ENCODE data around the gene CNIH1. TPM values are rescaled to one million over a fixed set of nuclear protein-coding genes. Genes with fewer than 3 reads are reported as not detected.

The CNIH1 gene
- total and polyA plus RNA-seq, 2 of the 13 experiments (the other 11 are each of a cell fraction or from before 2014, with no cell fraction given), result 166 to 421 TPM

DNA sequence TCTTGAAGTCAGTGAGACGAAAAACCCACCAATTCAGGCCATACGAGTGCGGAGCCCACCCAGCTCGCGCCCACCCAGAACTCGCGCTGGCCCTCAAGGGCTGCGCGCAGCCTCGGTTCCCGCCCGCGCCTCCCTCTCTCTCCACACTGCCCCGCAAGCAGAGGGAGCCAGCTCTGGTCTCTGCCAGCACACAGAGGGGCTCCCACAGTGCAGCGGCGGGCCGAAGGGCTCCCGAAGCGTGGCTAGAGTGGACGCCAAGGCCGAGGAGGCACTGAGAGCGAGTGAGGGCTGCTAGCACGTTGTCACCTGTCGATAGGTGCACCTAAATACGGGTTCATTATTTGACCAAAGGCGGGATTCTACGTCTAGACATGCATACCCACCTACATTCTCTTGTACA, 46.6 kb downstream of the CNIH1 start:
- Histone ChIP-seq H3K27ac (ENCODE audit: extremely low read length, insufficient read depth, low read length) (no peak overlapping the region), H3K79me2 (ENCODE audit: insufficient read depth, low read length) (peaks cover 23% of the 10 kb centered on the region), H4K20me1 (ENCODE audit: insufficient read depth, low read length) (no peaks in the 10 kb centered on the region), H3K27me3 (ENCODE audit: control insufficient read depth in 1 of 2, insufficient read depth in 2 of 2, low read length in 2 of 2) (no peaks in the 10 kb centered on the region; a peak in 1 of 5 replicates), H2AFZ (ENCODE audit: low read length) (no peak overlapping the region), H3K4me1 (ENCODE audit: insufficient read depth, low read length) (peaks cover 26% of the 10 kb centered on the region), H3K36me3 (replicated peaks in 1 of 2; ENCODE audit: control insufficient read depth in 1 of 2, insufficient read depth in 2 of 2, low read length in 2 of 2) (no peaks in the 10 kb centered on the region), H3K4me2 (ENCODE audit: low read depth, low read length) (no peak overlapping the region), H3K4me3 (replicated peaks in 1 of 3; ENCODE audit: insufficient read depth in 1 of 3, low read depth in 2 of 3, low read length in 3 of 3) (no peak overlapping the region), H3K9me3 (ENCODE audit: low read length) (no peaks in the 10 kb centered on the region), H3K9ac (ENCODE audit: insufficient read depth, low read depth, low read length) (no peak overlapping the region)
- ATAC-seq, result no peak
- in situ Hi-C loops (cut with HindIII; ENCODE audit: extremely low pct_ligation_motif_present, low pct_unique_long_range_greater_than_20kb), result no loop called here
- intact Hi-C loops (cut with micrococcal nuclease; ENCODE audit: unreplicated experiment), result no loop called here
- DNase-seq (ENCODE audit: low spot score), result no peak
- POLR2A ChIA-PET, result no interaction called here
- no peak for FAIRE-seq
- 93% methylated on average over 22 of the region's 27 CpGs for WGBS (ENCODE audit: low lambda C conversion rate)
- BruUV-seq (replicated peaks), result no TSS peak
- CTCF ChIA-PET (ENCODE audit: low intra/inter-chr PET ratio, low total read pairs), result no interaction called here
- TF ChIP-seq, protein P1, sequence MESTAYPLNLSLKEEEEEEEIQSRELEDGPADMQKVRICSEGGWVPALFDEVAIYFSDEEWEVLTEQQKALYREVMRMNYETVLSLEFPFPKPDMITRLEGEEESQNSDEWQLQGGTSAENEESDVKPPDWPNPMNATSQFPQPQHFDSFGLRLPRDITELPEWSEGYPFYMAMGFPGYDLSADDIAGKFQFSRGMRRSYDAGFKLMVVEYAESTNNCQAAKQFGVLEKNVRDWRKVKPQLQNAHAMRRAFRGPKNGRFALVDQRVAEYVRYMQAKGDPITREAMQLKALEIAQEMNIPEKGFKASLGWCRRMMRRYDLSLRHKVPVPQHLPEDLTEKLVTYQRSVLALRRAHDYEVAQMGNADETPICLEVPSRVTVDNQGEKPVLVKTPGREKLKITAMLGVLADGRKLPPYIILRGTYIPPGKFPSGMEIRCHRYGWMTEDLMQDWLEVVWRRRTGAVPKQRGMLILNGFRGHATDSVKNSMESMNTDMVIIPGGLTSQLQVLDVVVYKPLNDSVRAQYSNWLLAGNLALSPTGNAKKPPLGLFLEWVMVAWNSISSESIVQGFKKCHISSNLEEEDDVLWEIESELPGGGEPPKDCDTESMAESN (CRISPR knock-in tag; conservative IDR thresholded peaks at IDR 0.05), result no peak
- TF ChIP-seq RAD21 (CRISPR knock-in tag; IDR thresholded peaks at IDR 0.05) (no peak), MAFK (conservative IDR thresholded peaks at IDR 0.05 in 1 of 2, IDR thresholded peaks at IDR 0.05 in 1 of 2; ENCODE audit: low read length in 2 of 2) (no peak), ZNF350 (CRISPR knock-in tag; IDR thresholded peaks at IDR 0.05; ENCODE audit: borderline replicate concordance, low read depth) (no peak), NCOA5 (CRISPR knock-in tag; IDR thresholded peaks at IDR 0.05) (no peak)
- TF ChIP-seq, protein P2, sequence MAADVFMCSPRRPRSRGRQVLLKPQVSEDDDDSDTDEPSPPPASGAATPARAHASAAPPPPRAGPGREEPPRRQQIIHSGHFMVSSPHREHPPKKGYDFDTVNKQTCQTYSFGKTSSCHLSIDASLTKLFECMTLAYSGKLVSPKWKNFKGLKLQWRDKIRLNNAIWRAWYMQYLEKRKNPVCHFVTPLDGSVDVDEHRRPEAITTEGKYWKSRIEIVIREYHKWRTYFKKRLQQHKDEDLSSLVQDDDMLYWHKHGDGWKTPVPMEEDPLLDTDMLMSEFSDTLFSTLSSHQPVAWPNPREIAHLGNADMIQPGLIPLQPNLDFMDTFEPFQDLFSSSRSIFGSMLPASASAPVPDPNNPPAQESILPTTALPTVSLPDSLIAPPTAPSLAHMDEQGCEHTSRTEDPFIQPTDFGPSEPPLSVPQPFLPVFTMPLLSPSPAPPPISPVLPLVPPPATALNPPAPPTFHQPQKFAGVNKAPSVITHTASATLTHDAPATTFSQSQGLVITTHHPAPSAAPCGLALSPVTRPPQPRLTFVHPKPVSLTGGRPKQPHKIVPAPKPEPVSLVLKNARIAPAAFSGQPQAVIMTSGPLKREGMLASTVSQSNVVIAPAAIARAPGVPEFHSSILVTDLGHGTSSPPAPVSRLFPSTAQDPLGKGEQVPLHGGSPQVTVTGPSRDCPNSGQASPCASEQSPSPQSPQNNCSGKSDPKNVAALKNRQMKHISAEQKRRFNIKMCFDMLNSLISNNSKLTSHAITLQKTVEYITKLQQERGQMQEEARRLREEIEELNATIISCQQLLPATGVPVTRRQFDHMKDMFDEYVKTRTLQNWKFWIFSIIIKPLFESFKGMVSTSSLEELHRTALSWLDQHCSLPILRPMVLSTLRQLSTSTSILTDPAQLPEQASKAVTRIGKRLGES (CRISPR knock-in tag; IDR thresholded peaks at IDR 0.05; ENCODE audit: borderline replicate concordance), result no peak
- TF ChIP-seq, protein P3, sequence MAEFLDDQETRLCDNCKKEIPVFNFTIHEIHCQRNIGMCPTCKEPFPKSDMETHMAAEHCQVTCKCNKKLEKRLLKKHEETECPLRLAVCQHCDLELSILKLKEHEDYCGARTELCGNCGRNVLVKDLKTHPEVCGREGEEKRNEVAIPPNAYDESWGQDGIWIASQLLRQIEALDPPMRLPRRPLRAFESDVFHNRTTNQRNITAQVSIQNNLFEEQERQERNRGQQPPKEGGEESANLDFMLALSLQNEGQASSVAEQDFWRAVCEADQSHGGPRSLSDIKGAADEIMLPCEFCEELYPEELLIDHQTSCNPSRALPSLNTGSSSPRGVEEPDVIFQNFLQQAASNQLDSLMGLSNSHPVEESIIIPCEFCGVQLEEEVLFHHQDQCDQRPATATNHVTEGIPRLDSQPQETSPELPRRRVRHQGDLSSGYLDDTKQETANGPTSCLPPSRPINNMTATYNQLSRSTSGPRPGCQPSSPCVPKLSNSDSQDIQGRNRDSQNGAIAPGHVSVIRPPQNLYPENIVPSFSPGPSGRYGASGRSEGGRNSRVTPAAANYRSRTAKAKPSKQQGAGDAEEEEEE (CRISPR knock-in tag; IDR thresholded peaks at IDR 0.05; ENCODE audit: borderline replicate concordance), result no peak
- TF ChIP-seq, protein P4, sequence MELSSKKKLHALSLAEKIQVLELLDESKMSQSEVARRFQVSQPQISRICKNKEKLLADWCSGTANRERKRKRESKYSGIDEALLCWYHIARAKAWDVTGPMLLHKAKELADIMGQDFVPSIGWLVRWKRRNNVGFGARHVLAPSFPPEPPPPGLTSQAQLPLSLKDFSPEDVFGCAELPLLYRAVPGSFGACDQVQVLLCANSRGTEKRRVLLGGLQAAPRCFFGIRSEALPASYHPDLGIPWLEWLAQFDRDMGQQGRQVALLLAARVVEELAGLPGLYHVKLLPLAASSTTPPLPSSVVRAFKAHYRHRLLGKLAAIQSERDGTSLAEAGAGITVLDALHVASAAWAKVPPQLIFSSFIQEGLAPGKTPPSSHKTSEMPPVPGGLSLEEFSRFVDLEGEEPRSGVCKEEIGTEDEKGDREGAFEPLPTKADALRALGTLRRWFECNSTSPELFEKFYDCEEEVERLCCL (CRISPR knock-in tag; IDR thresholded peaks at IDR 0.05; ENCODE audit: borderline replicate concordance), result no peak
- TF ChIP-seq, protein P5, sequence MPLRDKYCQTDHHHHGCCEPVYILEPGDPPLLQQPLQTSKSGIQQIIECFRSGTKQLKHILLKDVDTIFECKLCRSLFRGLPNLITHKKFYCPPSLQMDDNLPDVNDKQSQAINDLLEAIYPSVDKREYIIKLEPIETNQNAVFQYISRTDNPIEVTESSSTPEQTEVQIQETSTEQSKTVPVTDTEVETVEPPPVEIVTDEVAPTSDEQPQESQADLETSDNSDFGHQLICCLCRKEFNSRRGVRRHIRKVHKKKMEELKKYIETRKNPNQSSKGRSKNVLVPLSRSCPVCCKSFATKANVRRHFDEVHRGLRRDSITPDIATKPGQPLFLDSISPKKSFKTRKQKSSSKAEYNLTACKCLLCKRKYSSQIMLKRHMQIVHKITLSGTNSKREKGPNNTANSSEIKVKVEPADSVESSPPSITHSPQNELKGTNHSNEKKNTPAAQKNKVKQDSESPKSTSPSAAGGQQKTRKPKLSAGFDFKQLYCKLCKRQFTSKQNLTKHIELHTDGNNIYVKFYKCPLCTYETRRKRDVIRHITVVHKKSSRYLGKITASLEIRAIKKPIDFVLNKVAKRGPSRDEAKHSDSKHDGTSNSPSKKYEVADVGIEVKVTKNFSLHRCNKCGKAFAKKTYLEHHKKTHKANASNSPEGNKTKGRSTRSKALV (CRISPR knock-in tag; IDR thresholded peaks at IDR 0.05), result no peak
- TF ChIP-seq, protein P6, sequence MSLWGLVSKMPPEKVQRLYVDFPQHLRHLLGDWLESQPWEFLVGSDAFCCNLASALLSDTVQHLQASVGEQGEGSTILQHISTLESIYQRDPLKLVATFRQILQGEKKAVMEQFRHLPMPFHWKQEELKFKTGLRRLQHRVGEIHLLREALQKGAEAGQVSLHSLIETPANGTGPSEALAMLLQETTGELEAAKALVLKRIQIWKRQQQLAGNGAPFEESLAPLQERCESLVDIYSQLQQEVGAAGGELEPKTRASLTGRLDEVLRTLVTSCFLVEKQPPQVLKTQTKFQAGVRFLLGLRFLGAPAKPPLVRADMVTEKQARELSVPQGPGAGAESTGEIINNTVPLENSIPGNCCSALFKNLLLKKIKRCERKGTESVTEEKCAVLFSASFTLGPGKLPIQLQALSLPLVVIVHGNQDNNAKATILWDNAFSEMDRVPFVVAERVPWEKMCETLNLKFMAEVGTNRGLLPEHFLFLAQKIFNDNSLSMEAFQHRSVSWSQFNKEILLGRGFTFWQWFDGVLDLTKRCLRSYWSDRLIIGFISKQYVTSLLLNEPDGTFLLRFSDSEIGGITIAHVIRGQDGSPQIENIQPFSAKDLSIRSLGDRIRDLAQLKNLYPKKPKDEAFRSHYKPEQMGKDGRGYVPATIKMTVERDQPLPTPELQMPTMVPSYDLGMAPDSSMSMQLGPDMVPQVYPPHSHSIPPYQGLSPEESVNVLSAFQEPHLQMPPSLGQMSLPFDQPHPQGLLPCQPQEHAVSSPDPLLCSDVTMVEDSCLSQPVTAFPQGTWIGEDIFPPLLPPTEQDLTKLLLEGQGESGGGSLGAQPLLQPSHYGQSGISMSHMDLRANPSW (CRISPR knock-in tag; IDR thresholded peaks at IDR 0.05; ENCODE audit: borderline replicate concordance), result no peak

Measured in HepG2 (cell line).